Heart left ventricle (tissue), 16 donors: ENCODE measurements around the gene TRDN. TPM values are rescaled to one million over a fixed set of nuclear protein-coding genes. Genes with fewer than 3 reads are reported as not detected.
A peak's percentile ranks its signal among the peaks of the same experiment; 100 is the strongest.

Source experiments
- ATAC-seq, 4 donors: fragments of 200-7000 bp; cut with Tn5 transposase; one replicate each; pipeline ENCODE4 v1.9.1; 2020 to 2022; ENCODE audit warnings: moderate library complexity in 4 of 4, mild to moderate bottlenecking in 3 of 4, moderate number of reproducible peaks in 1 of 4
- DNase-seq, 5 donors: peaks; one replicate each; pipeline ENCODE4 v3.0.0-alpha.2; 2020
- H3K27ac ChIP-seq, 12 donors: fragments of 200-600 bp; sonication (generic) in 4 of 12; one replicate each; pipeline versions ENCODE4 v1.5.0 to v1.8.0; 2016 to 2022; ENCODE audit warnings: mild to moderate bottlenecking in 2 of 12
- H3K27me3 ChIP-seq, 9 donors: fragments of 200-600 bp; sonication (generic) in 2 of 9; one replicate each; pipeline versions ENCODE4 v1.5.1 to v1.8.0; 2016 to 2022; ENCODE audit warnings: mild to moderate bottlenecking in 3 of 9
- H3K36me3 ChIP-seq, 9 donors: fragments of 200-600 bp; sonication (generic) in 2 of 9; one replicate each; pipeline versions ENCODE4 v1.5.0 to v1.8.0; 2018 to 2022; ENCODE audit warnings: mild to moderate bottlenecking in 2 of 9
- H3K4me1 ChIP-seq, 12 donors: fragments of 200-600 bp; sonication (generic) in 4 of 12; one replicate each; pipeline versions ENCODE4 v1.5.0 to v1.8.0; 2016 to 2022; ENCODE audit warnings: mild to moderate bottlenecking in 3 of 12
- H3K4me3 ChIP-seq, 12 donors: fragments of 200-600 bp; sonication (generic) in 4 of 12; one replicate each; pipeline versions ENCODE4 v1.5.0 to v1.8.0; 2017 to 2022; ENCODE audit warnings: mild to moderate bottlenecking in 9 of 12, moderate library complexity in 4 of 12
- H3K9me3 ChIP-seq, 12 donors: fragments of 200-600 bp; sonication (generic) in 4 of 12; one replicate each; pipeline versions ENCODE4 v1.5.0 to v1.8.0; 2016 to 2022; ENCODE audit warnings: mild to moderate bottlenecking in 1 of 12
- CTCF ChIP-seq, 12 donors: fragments of 200-600 bp; sonication (generic) in 4 of 12; IDR thresholded peaks; one replicate each; pipeline versions ENCODE4 v1.5.0 to v1.8.0; 2018 to 2022; ENCODE audit warnings: antibody characterized with exemption in 12 of 12, mild to moderate bottlenecking in 5 of 12
- POLR2A ChIP-seq, 2 donors: fragments of 450-650 bp; IDR thresholded peaks; one replicate each; pipeline ENCODE4 v1.6.1; 2017; ENCODE audit warnings: antibody characterized with exemption in 2 of 2, mild to moderate bottlenecking in 2 of 2, moderate library complexity in 2 of 2
- WGBS, 4 donors: extraction: QIAGEN DNeasy Blood & Tissue Kit in 2 of 4; methylation state at CpG; one replicate each; pipeline versions ENCODE4 v1.1.5 to v1.1.7; 2013 to 2018; 5-methylcytosine and 5-hydroxymethylcytosine counted together
- intact Hi-C, 10 donors: fragments of 100-400 bp; cut with DNase I; formaldehyde crosslinking; loops; one replicate each; pipeline versions ENCODE4 v1.11.1 to v1.14.2; 2022
- polyA plus RNA-seq, 2 donors: library from polyadenylated mRNA; stranded (reverse); fragments of 200-250 nt; gene quantifications; one replicate each; pipeline ENCODE4 v1.2.3, GENCODE V29; 2013
- total RNA-seq, 9 donors: library from RNA; depleted of rRNA in 2 of 9; stranded (reverse); fragments of >200 nt in 2 of 9; fragmentation: NEBNext Ultra II Directional in 3 of 9; extraction: Animal tissue kit (Norgen Biotek cat#: 25700) in 3 of 9; gene quantifications; one replicate each; pipeline versions ENCODE4 v1.1.0 to v1.2.4, GENCODE V29; 2016 to 2023
- donor health status: ischemic (EF 13 %, LVEDD 7.1; RV severe dilation, severe dysfunction).
- donor health status: healthy with polysubstance abuse.
- donor health status: DM: no; HTN: yes; CAD: no.
- donor health status: DM: no; HTN: no; CAD: no.
- donor health status: ischemic (EF 25% LVEDD 6.9; RV normal size, moderate dysfunction).
- donor health status: ischemic (EF 25% LVEDD 5.7; RV mildly dilated, moderate dysfunction).
- donor health status: healthy.
- donor health status: DM: yes; HTN: yes; CAD: no.
- donor health status: ischemic (EF 35%, LVEDD 5.7; RV mildly dilated, moderate dysfunction).
- donor health status: nonischemic (EF 11% LVEDD 7.7; RV severe dilation, severe dysfunction).
- donor health status: DM: yes; HTN: yes; CAD: no.
- donor health status: PGD.
- donor health status: ischemic (EF 29% LVEDD 5.4; RV normal size, mild dysfunction).
- donor health status: nonischemic (EF 23%, LVEDD 6.1; RV moderate dilation, normal function).

The TRDN gene
- total and polyA plus RNA-seq, 11 donors: 39.0 to 577 (median 381) TPM

- no peak for DNase-seq
- no peak for TF ChIP-seq CTCF (IDR thresholded peaks at IDR 0.05)
- no peak for TF ChIP-seq POLR2A (IDR thresholded peaks at IDR 0.05)
- no peaks in the 10 kb centered on the region for H3K9me3 ChIP-seq
- no peaks in the 10 kb centered on the region for H3K36me3 ChIP-seq
- intact Hi-C loops: no loop called here
- WGBS, 4 donors: 33 to 41% (median 37%) methylated on average over 6 of the region's 6 CpGs
- H3K4me1 ChIP-seq: peaks cover 0 to 19% (median 3%) of the 10 kb centered on the region in 12 donors
- no peaks in the 10 kb centered on the region for H3K27me3 ChIP-seq
- peak overlapping the region in 9 of 12 donors; percentile 22 to 80 (median 55) for H3K27ac ChIP-seq
- H3K4me3 ChIP-seq: no peak overlapping the region
- no peak for ATAC-seq
Measured at GRCh38 chr6:123640567-123641187, 3.9 kb upstream of the TRDN start.

- no peak for ATAC-seq
Measured at GRCh38 chr6:123638865-123639264, 2.1 kb upstream of the TRDN start.

GRCh38 chr6:123636282-123636681 is 468 bp downstream of the TRDN start:
- H3K27ac ChIP-seq: peak overlapping the region; percentile 77 to 97 (median 88)
- TF ChIP-seq POLR2A (IDR thresholded peaks at IDR 0.05) (no peak), CTCF (IDR thresholded peaks at IDR 0.05) (no peak)
- peak; percentile 79 to 85 (median 81) for ATAC-seq

More at GRCh38 chr6:123638865-123639264, 2.1 kb upstream of the TRDN start:
- Histone ChIP-seq H3K36me3 (no peaks in the 10 kb centered on the region), H3K27me3 (no peaks in the 10 kb centered on the region), H3K4me3 (no peak overlapping the region), H3K9me3 (no peaks in the 10 kb centered on the region), H3K27ac (peak overlapping the region in 7 of 12 donors; percentile 2 to 96 (median 88)), H3K4me1 (peaks cover 0 to 19% (median 3%) of the 10 kb centered on the region in 12 donors)
- TF ChIP-seq CTCF (IDR thresholded peaks at IDR 0.05) (no peak), POLR2A (IDR thresholded peaks at IDR 0.05) (no peak)
- WGBS, 4 donors: 5 to 36% (median 14%) methylated on average over 1 of the region's 1 CpG
- no peak for DNase-seq
- intact Hi-C loops: loop anchor here in 5 of 10 donors (5.0 to 10.0 kb wide), 4 partner anchors 72 to 134 kb away; no protein-coding TSS in a partner anchor

GRCh38 chr6:123635567-123635966 is 1.2 kb downstream of the TRDN start:
- Histone ChIP-seq H3K4me3 (peak overlapping the region; percentile 1 to 70 (median 54)), H3K36me3 (no peaks in the 10 kb centered on the region), H3K4me1 (peaks cover 0 to 22% (median 3%) of the 10 kb centered on the region in 12 donors), H3K9me3 (no peaks in the 10 kb centered on the region), H3K27me3 (no peaks in the 10 kb centered on the region), H3K27ac (peak overlapping the region; percentile 77 to 97 (median 88))
- TF ChIP-seq CTCF (IDR thresholded peaks at IDR 0.05) (peak in 4 of 12 donors; percentile 12 to 40 (median 30)), POLR2A (IDR thresholded peaks at IDR 0.05) (no peak)
- intact Hi-C loops: loop anchor here in 6 of 10 donors (1.0 to 10.0 kb wide), 5 partner anchors 68 to 131 kb away; no protein-coding TSS in a partner anchor
- 43 to 64% (median 53%) methylated on average over 1 of the region's 1 CpG for WGBS, 4 donors
- DNase-seq (no peak), ATAC-seq (peak in 2 of 4 donors; percentile 27 to 57)

More at GRCh38 chr6:123636282-123636681, 468 bp downstream of the TRDN start:
- Histone ChIP-seq H3K27me3 (no peaks in the 10 kb centered on the region), H3K9me3 (no peaks in the 10 kb centered on the region), H3K4me3 (peak overlapping the region; percentile 1 to 70 (median 54)), H3K4me1 (peaks cover 0 to 22% (median 3%) of the 10 kb centered on the region in 12 donors), H3K36me3 (no peaks in the 10 kb centered on the region)
- intact Hi-C loops: loop anchor here in 5 of 10 donors (5.0 to 10.0 kb wide), 4 partner anchors 69 to 131 kb away; no protein-coding TSS in a partner anchor
- no peak for DNase-seq
- 26 to 70% (median 35%) methylated on average over 1 of the region's 1 CpG for WGBS, 4 donors
